Liver (tissue), 9 donors: ENCODE measurements around the gene CRADD. TPM values are rescaled to one million over a fixed set of nuclear protein-coding genes. Genes with fewer than 3 reads are reported as not detected.

Experiments
- DNase-seq: peaks from one replicate; pipeline ENCODE4 v3.0.0-alpha.2; 2017; ENCODE audit warnings: low spot score
- H3K27ac ChIP-seq, 2 donors: one replicate each; pipeline ENCODE4 v1.7.0; 2013; ENCODE audit warnings: inconsistent platforms in 2 of 2, low read length in 2 of 2, control low read depth in 1 of 2, low read depth in 1 of 2, mild to moderate bottlenecking in 1 of 2
- H3K27me3 ChIP-seq, 4 donors: one replicate each; pipeline versions ENCODE4 v1.6.1 to v1.7.0; 2013; ENCODE audit warnings: low read length in 3 of 4, inconsistent platforms in 1 of 4, mild to moderate bottlenecking in 1 of 4, moderate library complexity in 1 of 4; ENCODE audit not compliant: control insufficient read depth in 4 of 4, insufficient read depth in 4 of 4
- H3K36me3 ChIP-seq, 4 donors: one replicate each; pipeline versions ENCODE4 v1.6.1 to v1.7.0; 2013; ENCODE audit warnings: low read length in 3 of 4, mild to moderate bottlenecking in 3 of 4, low read depth in 1 of 4, moderate library complexity in 1 of 4; ENCODE audit not compliant: control insufficient read depth in 4 of 4, insufficient read depth in 3 of 4
- H3K4me1 ChIP-seq, 4 donors: one replicate each; pipeline versions ENCODE4 v1.6.1 to v1.7.0; 2013; ENCODE audit warnings: low read length in 3 of 4, mild to moderate bottlenecking in 3 of 4, moderate library complexity in 1 of 4; ENCODE audit not compliant: control insufficient read depth in 4 of 4, insufficient read depth in 4 of 4
- H3K4me3 ChIP-seq, 3 donors: one replicate each; pipeline versions ENCODE4 v1.6.1 to v1.7.0; 2013; ENCODE audit warnings: low read length in 3 of 3, control low read depth in 1 of 3, low read depth in 1 of 3, mild to moderate bottlenecking in 1 of 3
- H3K9ac ChIP-seq, 2 donors: one replicate each; pipeline ENCODE4 v1.7.0; 2013; ENCODE audit warnings: low read length in 2 of 2, mild to moderate bottlenecking in 2 of 2, moderate library complexity in 2 of 2, control low read depth in 1 of 2, low read depth in 1 of 2
- H3K9me3 ChIP-seq, 4 donors: one replicate each; pipeline versions ENCODE4 v1.6.1 to v1.7.0; 2013; ENCODE audit warnings: low read length in 3 of 4; ENCODE audit not compliant: control insufficient read depth in 4 of 4
- ATF3 ChIP-seq: IDR thresholded peaks from 2 replicates; pipeline ENCODE4 v1.6.1; 2016; ENCODE audit warnings: antibody characterized with exemption
- CTCF ChIP-seq: fragments of 150-350 bp; IDR thresholded peaks from 2 replicates; pipeline ENCODE4 v1.5.1; 2017; ENCODE audit warnings: improper control_type of control experiment, low read depth, low read length; ENCODE audit not compliant: missing input control
- EGR1 ChIP-seq, 2 donors: IDR thresholded peaks; 2 replicates each; pipeline ENCODE4 v1.6.1; 2016 to 2018; ENCODE audit warnings: antibody characterized with exemption in 2 of 2, low read depth in 2 of 2
- FOXA1 ChIP-seq: IDR thresholded peaks from 2 replicates; pipeline ENCODE4 v1.6.1; 2016; ENCODE audit warnings: antibody characterized with exemption
- FOXA2 ChIP-seq: IDR thresholded peaks from 2 replicates; pipeline ENCODE4 v1.6.1; 2016; ENCODE audit warnings: antibody characterized with exemption
- GABPA ChIP-seq, 2 donors: IDR thresholded peaks in 1 of 2; conservative IDR thresholded peaks in 1 of 2; 2 replicates each; pipeline ENCODE4 v1.6.1; 2016; ENCODE audit warnings: antibody characterized with exemption in 2 of 2, mild to moderate bottlenecking in 1 of 2, moderate library complexity in 1 of 2
- HNF4A ChIP-seq, 2 donors: conservative IDR thresholded peaks; 2 replicates each; pipeline ENCODE4 v1.6.1; 2016; ENCODE audit warnings: antibody characterized with exemption in 2 of 2, mild to moderate bottlenecking in 2 of 2
- HNF4G ChIP-seq: IDR thresholded peaks from 2 replicates; pipeline ENCODE4 v1.6.1; 2016; ENCODE audit warnings: antibody characterized with exemption
- JUND ChIP-seq, 2 donors: IDR thresholded peaks; 2 replicates each; pipeline ENCODE4 v1.6.1; 2016; ENCODE audit warnings: antibody characterized with exemption in 2 of 2
- MAX ChIP-seq: IDR thresholded peaks from 2 replicates; pipeline ENCODE4 v1.6.1; 2016; ENCODE audit warnings: antibody characterized with exemption
- NR2F2 ChIP-seq: IDR thresholded peaks from 2 replicates; pipeline ENCODE4 v1.6.1; 2016; ENCODE audit warnings: antibody characterized with exemption
- RAD21 ChIP-seq, 2 donors: IDR thresholded peaks; 2 replicates each; pipeline ENCODE4 v1.6.1; 2016; ENCODE audit warnings: antibody characterized with exemption in 2 of 2, mild to moderate bottlenecking in 2 of 2
- REST ChIP-seq: IDR thresholded peaks from 2 replicates; pipeline ENCODE4 v1.6.1; 2016; ENCODE audit warnings: antibody characterized with exemption, mild to moderate bottlenecking
- RXRA ChIP-seq, 2 donors: IDR thresholded peaks; 2 replicates each; pipeline ENCODE4 v1.6.1; 2017 to 2018; ENCODE audit warnings: antibody characterized with exemption in 2 of 2, mild to moderate bottlenecking in 1 of 2
- SP1 ChIP-seq: IDR thresholded peaks from 2 replicates; pipeline ENCODE4 v1.6.1; 2018; ENCODE audit warnings: antibody characterized with exemption, mild to moderate bottlenecking
- YY1 ChIP-seq: IDR thresholded peaks from 2 replicates; pipeline ENCODE4 v1.6.1; 2016; ENCODE audit warnings: antibody characterized with exemption, mild to moderate bottlenecking
- ZBTB33 ChIP-seq: IDR thresholded peaks from 2 replicates; pipeline ENCODE4 v1.6.1; 2016; ENCODE audit warnings: antibody characterized with exemption
- WGBS: extraction: QIAGEN DNeasy Blood & Tissue Kit; methylation state at CpG from one replicate; pipeline ENCODE4 v1.1.7; 2013; 5-methylcytosine and 5-hydroxymethylcytosine counted together
- polyA plus RNA-seq, 2 donors: library from polyadenylated mRNA; stranded (reverse) in 1 of 2; unstranded in 1 of 2; fragments of 200-250 nt in 1 of 2; fragments of >200 nt in 1 of 2; fragmentation: Nextera tagmentation in 1 of 2; extraction: Ambion mirVana in 1 of 2; gene quantifications; one replicate each; pipeline versions ENCODE4 v1.2.1 to v1.2.3, GENCODE V29; 2013 to 2015
- total RNA-seq, 2 donors: library from RNA; depleted of rRNA; stranded (reverse); fragments of >200 nt; gene quantifications; one replicate each; pipeline ENCODE4 v1.2.3, GENCODE V29; 2014
- donor health status: healthy.
- donor health status: healthy.
- donor health status: healthy.
- donor health status: healthy.
- donor health status: healthy.

CRADD gene
- total and polyA plus RNA-seq, 4 donors = 19.4 to 48.9 (median 29.6) TPM

GRCh38 chr12:93632383-93632782, 44.8 kb upstream of the CRADD start:
- H3K27ac ChIP-seq = no peak overlapping the region
- no peaks in the 10 kb centered on the region for H3K4me1 ChIP-seq
- TF ChIP-seq ZBTB33 (no peak), EGR1 (IDR thresholded peaks at IDR 0.05; ENCODE audit: low read depth in 2 of 2) (no peak), YY1 (no peak), GABPA (IDR thresholded peaks at IDR 0.05 in 1 of 2, conservative IDR thresholded peaks at IDR 0.05 in 1 of 2) (no peak), HNF4A (conservative IDR thresholded peaks at IDR 0.05) (no peak), SP1 (no peak), FOXA1 (no peak), RXRA (IDR thresholded peaks at IDR 0.05) (no peak), HNF4G (no peak), NR2F2 (no peak), FOXA2 (no peak), ATF3 (no peak), RAD21 (IDR thresholded peaks at IDR 0.05) (no peak)
- peaks cover 0 to 7% (median 1%) of the 10 kb centered on the region in 4 donors for H3K9me3 ChIP-seq
- H3K27me3 ChIP-seq = no peaks in the 10 kb centered on the region
- 100% methylated on average over 1 of the region's 1 CpG for WGBS
- no peak overlapping the region for H3K4me3 ChIP-seq
- H3K36me3 ChIP-seq = peaks cover 0 to 1% (median 0%) of the 10 kb centered on the region in 4 donors
- no peak for DNase-seq
- H3K9ac ChIP-seq = no peak overlapping the region

- H3K36me3 ChIP-seq = peaks cover 0 to 1% (median 0%) of the 10 kb centered on the region in 4 donors
- no peak overlapping the region for H3K9ac ChIP-seq
- no peaks in the 10 kb centered on the region for H3K27me3 ChIP-seq
- no peaks in the 10 kb centered on the region for H3K4me1 ChIP-seq
- no peak overlapping the region for H3K27ac ChIP-seq
- DNase-seq = no peak
- TF ChIP-seq HNF4A (conservative IDR thresholded peaks at IDR 0.05) (no peak), CTCF (no peak), ATF3 (no peak), JUND (IDR thresholded peaks at IDR 0.05) (no peak), NR2F2 (no peak), GABPA (IDR thresholded peaks at IDR 0.05 in 1 of 2, conservative IDR thresholded peaks at IDR 0.05 in 1 of 2) (no peak), HNF4G (no peak), SP1 (no peak), FOXA1 (no peak), MAX (no peak), REST (no peak), RAD21 (IDR thresholded peaks at IDR 0.05) (no peak), FOXA2 (no peak)
- H3K9me3 ChIP-seq = peaks cover 0 to 7% (median 1%) of the 10 kb centered on the region in 4 donors
- no peak overlapping the region for H3K4me3 ChIP-seq
- 95% methylated on average over 3 of the region's 3 CpGs for WGBS
Measured at GRCh38 chr12:93634416-93634815, 42.8 kb upstream of the CRADD start.
